KMS-11 (cell line): ENCODE data around the gene UBXN2A.
"Not testable (repeated sequence)": the region's sequence is repeated elsewhere in the genome, so short reads cannot be mapped to it uniquely, and the experiment has no call there.

Experiments
- H2AFZ ChIP-seq: fragments of 200-600 bp; sonication (generic); 2 replicates; pipeline ENCODE4 v1.6.1; 2016; ENCODE audit warnings: antibody characterized with exemption, mixed run types, low read depth
- H3K27ac ChIP-seq: fragments of 200-600 bp; sonication (generic); 2 replicates; pipeline ENCODE4 v1.6.1; 2016; ENCODE audit warnings: mild to moderate bottlenecking, mixed run types
- H3K27me3 ChIP-seq: fragments of 200-600 bp; sonication (generic); 2 replicates; pipeline ENCODE4 v1.6.1; 2017; ENCODE audit warnings: mild to moderate bottlenecking, low read depth, mixed run types, moderate library complexity; ENCODE audit not compliant: insufficient read depth
- H3K36me3 ChIP-seq: fragments of 200-600 bp; sonication (generic); 2 replicates; pipeline ENCODE4 v1.6.1; 2017; ENCODE audit warnings: mild to moderate bottlenecking, mixed run types; ENCODE audit not compliant: insufficient read depth
- H3K4me1 ChIP-seq: fragments of 200-600 bp; sonication (generic); 2 replicates; pipeline ENCODE4 v1.6.1; 2016; ENCODE audit warnings: mild to moderate bottlenecking, low read depth, mixed run types; ENCODE audit not compliant: poor library complexity, severe bottlenecking
- H3K4me2 ChIP-seq: fragments of 200-600 bp; sonication (generic); 2 replicates; pipeline ENCODE4 v1.7.0; 2016; ENCODE audit warnings: mild to moderate bottlenecking, mixed run types
- H3K4me3 ChIP-seq: fragments of 200-600 bp; sonication (generic); IDR thresholded peaks from 2 replicates; pipeline ENCODE4 v1.6.1; 2017; ENCODE audit warnings: low read depth, low read length, mixed read lengths; ENCODE audit not compliant: insufficient read depth
- H3K79me2 ChIP-seq: fragments of 200-600 bp; sonication (generic); 2 replicates; pipeline ENCODE4 v1.6.1; 2016; ENCODE audit warnings: low read depth, mixed run types; ENCODE audit not compliant: insufficient read depth
- H3K9ac ChIP-seq: fragments of 200-600 bp; sonication (generic); 2 replicates; pipeline ENCODE4 v1.6.1; 2016; ENCODE audit warnings: mild to moderate bottlenecking, mixed run types
- H4K20me1 ChIP-seq: fragments of 200-600 bp; sonication (generic); 2 replicates; pipeline ENCODE4 v1.6.1; 2016; ENCODE audit warnings: mild to moderate bottlenecking, mixed run types; ENCODE audit not compliant: insufficient read depth
- TF ChIP-seq, protein P1 (sequence below): fragments of 200-600 bp; sonication (generic); conservative IDR thresholded peaks from 2 replicates; pipeline ENCODE4 v1.6.1; 2017; ENCODE audit warnings: low read depth, mild to moderate bottlenecking, antibody characterized with exemption, low read length, moderate library complexity, mixed read lengths

UBXN2A gene

DNA sequence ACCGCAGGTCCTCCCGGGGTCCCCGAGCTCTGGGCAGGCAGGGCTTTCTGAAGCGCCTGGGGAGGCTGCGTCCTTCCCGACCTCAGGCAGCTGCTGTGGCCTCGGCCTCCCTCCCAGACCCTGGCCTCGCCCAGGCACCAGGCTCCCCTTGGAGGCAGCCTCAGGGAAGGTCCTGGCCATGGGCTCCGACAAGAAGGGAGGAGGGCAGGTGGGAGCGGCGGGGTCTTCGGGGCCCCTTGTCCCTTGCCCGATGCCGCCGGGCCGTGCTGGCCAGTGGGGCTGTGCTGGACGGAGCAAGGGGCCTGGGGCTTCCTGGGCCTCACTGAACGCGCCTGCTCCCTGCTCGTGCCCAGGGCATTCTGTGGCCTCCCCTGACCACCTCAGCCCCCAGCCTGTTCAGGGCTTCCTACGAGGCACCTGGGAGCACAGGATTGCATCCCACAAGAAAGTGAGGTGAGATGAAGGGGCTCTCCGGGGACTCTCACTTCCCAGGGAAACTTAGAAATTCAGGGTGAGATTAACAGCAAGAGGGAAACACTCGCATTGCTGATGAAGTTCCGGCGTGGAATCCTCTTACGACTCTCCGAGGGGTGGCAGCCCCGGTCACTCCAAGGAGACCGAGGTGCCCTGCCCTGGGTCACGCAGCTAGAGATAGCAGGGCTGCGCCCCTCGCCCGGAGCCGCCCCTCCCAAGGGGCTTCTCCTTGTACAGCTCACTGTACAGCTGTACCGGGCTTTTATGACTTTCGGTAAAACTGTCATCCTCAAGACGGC lies 70.4 kb downstream of the UBXN2A start:
- Histone ChIP-seq H3K9ac (no peak overlapping the region), H4K20me1 (no peaks in the 10 kb centered on the region), H3K4me2 (no peak overlapping the region), H3K4me1 (no peaks in the 10 kb centered on the region), H2AFZ (no peak overlapping the region), H3K27ac (no peak overlapping the region), H3K36me3 (no peaks in the 10 kb centered on the region), H3K4me3 (no peak overlapping the region), H3K27me3 (no peaks in the 10 kb centered on the region), H3K79me2 (no peaks in the 10 kb centered on the region)
- TF ChIP-seq, protein P1, sequence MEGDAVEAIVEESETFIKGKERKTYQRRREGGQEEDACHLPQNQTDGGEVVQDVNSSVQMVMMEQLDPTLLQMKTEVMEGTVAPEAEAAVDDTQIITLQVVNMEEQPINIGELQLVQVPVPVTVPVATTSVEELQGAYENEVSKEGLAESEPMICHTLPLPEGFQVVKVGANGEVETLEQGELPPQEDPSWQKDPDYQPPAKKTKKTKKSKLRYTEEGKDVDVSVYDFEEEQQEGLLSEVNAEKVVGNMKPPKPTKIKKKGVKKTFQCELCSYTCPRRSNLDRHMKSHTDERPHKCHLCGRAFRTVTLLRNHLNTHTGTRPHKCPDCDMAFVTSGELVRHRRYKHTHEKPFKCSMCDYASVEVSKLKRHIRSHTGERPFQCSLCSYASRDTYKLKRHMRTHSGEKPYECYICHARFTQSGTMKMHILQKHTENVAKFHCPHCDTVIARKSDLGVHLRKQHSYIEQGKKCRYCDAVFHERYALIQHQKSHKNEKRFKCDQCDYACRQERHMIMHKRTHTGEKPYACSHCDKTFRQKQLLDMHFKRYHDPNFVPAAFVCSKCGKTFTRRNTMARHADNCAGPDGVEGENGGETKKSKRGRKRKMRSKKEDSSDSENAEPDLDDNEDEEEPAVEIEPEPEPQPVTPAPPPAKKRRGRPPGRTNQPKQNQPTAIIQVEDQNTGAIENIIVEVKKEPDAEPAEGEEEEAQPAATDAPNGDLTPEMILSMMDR, result no peak

DNA sequence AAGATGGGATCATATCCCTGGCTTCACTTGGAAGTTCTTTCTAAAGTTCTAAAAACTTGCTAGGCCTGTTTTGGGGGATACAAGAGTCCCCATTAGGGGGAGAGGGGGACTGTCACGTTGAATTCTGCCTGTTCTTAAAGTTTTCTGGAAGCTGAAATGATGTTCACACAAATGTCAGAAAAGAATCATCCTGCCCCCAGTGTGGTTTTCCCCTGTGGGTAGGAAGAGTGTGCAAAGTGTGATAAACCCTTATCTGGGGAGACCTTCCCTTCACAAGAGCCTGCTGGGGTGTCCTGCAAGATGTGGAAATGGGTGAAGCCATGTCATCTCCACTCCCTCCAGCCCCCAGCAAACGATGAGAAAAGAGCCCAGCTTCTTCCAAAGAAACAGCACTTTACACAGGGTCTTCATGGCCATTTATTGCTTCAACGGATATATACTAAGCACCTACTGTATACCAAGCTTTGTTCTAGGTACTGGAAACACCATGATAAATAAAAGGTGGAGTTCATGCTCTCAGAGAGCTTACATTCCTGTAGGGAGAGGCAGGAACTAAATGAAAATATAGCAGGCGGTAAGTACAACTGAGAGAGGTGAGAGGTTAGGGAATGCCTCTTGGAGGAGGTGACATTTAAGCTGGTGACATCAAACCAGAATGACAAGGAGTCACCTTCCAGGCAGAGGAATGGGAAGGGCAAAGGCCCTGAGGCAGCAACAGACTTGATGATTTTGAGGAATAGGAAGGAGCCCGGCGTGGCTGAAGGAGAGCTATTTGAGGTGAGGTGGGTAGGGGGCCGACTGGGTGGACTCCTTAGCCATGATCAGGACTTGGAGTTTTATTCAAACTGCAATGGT lies 71.2 kb downstream of the UBXN2A start:
- H3K27me3 ChIP-seq, result no peaks in the 10 kb centered on the region
- TF ChIP-seq, protein P1, result no peak
- H3K4me2 ChIP-seq, result no peak overlapping the region
- no peaks in the 10 kb centered on the region for H3K36me3 ChIP-seq
- H3K79me2 ChIP-seq, result no peaks in the 10 kb centered on the region
- no peak overlapping the region for H3K27ac ChIP-seq
- H3K4me1 ChIP-seq, result no peaks in the 10 kb centered on the region
- no peaks in the 10 kb centered on the region for H4K20me1 ChIP-seq
- H2AFZ ChIP-seq, result no peak overlapping the region
- H3K9ac ChIP-seq, result no peak overlapping the region
- no peak overlapping the region for H3K4me3 ChIP-seq

DNA sequence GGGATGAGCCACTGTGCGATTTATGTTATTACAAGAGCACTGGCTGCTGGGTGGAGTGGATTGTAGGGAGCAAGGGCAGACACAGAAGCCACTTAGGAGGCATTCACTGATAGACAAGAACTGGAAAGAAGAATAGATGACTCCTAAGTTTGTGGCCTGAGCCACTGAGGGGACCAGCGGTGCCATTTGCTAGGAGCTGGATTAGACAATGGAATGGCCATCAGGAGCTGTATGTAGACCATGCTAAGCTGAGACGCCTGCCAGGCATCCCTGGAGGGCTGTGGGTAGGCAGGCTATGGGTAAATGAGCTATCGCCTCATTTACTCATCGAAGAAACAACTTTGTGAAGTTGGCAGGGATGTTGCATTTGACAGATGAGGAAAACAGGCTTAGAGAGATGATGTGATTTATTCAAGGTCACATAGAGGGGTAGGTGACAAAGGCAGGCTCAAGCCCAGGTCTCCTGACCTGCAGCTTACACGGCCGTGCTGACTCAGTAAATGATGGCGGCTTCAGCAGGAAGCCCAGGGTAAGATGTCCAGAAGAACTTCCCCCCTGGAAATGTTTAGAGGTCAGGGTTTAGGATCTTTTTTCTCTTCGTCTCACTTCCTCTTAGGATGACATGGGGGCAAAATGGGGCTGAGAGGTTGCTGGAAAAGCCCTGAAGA lies 72.4 kb downstream of the UBXN2A start:
- H3K4me3 ChIP-seq, result no peak overlapping the region
- no peak overlapping the region for H2AFZ ChIP-seq
- H3K79me2 ChIP-seq, result no peaks in the 10 kb centered on the region
- no peak overlapping the region for H3K4me2 ChIP-seq
- H3K27ac ChIP-seq, result no peak overlapping the region
- no peaks in the 10 kb centered on the region for H4K20me1 ChIP-seq
- H3K4me1 ChIP-seq, result no peaks in the 10 kb centered on the region
- H3K27me3 ChIP-seq, result no peaks in the 10 kb centered on the region
- no peak overlapping the region for H3K9ac ChIP-seq
- no peaks in the 10 kb centered on the region for H3K36me3 ChIP-seq
- TF ChIP-seq, protein P1, result no peak

DNA sequence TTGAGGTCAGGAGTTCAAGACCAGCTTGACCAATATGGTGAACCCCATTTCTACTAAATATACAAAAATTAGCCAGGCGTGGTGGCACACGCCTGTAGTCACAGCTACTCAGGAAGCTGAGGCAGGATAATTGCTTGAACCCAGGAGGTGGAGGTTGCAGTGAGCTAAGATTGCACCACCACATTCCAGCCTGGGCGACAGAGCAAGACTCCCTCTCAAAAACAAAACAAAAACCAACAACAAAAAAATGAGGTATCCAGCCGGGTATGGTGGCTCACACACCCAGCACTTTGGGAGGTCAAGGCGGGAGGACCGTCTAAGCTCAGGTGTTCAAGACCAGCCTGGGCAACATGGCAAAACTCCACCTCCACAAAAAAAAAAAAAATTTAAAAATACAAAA lies 74.6 kb downstream of the UBXN2A start:
- not testable (repeated sequence) for H3K79me2 ChIP-seq, H4K20me1 ChIP-seq, H3K9ac ChIP-seq, H3K27me3 ChIP-seq, H3K27ac ChIP-seq, H3K4me3 ChIP-seq, H3K36me3 ChIP-seq, H3K4me1 ChIP-seq, H2AFZ ChIP-seq, H3K4me2 ChIP-seq
